Measurements from ENCODE around the gene TULP1.
"Not testable (repeated sequence)": the region's sequence is repeated elsewhere in the genome, so short reads cannot be mapped to it uniquely, and the experiment has no call there.

Gene TULP1

GRCh38 chr6:35521235-35521634 lies 8.5 kb upstream of the TULP1 start:
- DNase-seq (ENCODE audit: low spot score), result no peak

- DNase-seq (ENCODE audit: low spot score), result no peak
Observed at GRCh38 chr6:35519313-35520015, 6.8 kb upstream of the TULP1 start.

- DNase-seq (ENCODE audit: low spot score), result no peak
Observed at GRCh38 chr6:35518566-35519312, 6.0 kb upstream of the TULP1 start.

GRCh38 chr6:35517978-35518377 lies 5.3 kb upstream of the TULP1 start:
- not testable (repeated sequence) for DNase-seq (ENCODE audit: low spot score)

- no peak for DNase-seq (ENCODE audit: low spot score)
Observed at GRCh38 chr6:35516712-35517111, 4.0 kb upstream of the TULP1 start.

- DNase-seq (ENCODE audit: low spot score), result not testable (repeated sequence)
Observed at GRCh38 chr6:35515939-35516338, 3.2 kb upstream of the TULP1 start.

GRCh38 chr6:35514587-35514986 lies 1.9 kb upstream of the TULP1 start:
- no peak for DNase-seq (ENCODE audit: low spot score)

GRCh38 chr6:35512006-35512405 lies 690 bp downstream of the TULP1 start:
- DNase-seq (ENCODE audit: low spot score), result no peak

- DNase-seq (ENCODE audit: low spot score), result no peak
Observed at GRCh38 chr6:35511562-35511941, 1.1 kb downstream of the TULP1 start.

GRCh38 chr6:35510916-35511561 lies 1.7 kb downstream of the TULP1 start:
- DNase-seq (ENCODE audit: low spot score), result no peak

GRCh38 chr6:35508542-35508941 lies 4.2 kb downstream of the TULP1 start:
- DNase-seq (ENCODE audit: low spot score), result no peak

- DNase-seq (ENCODE audit: low spot score), result no peak
Observed at GRCh38 chr6:35508027-35508426, 4.7 kb downstream of the TULP1 start.

GRCh38 chr6:35507221-35507620 lies 5.5 kb downstream of the TULP1 start:
- no peak for DNase-seq (ENCODE audit: low spot score)

- no peak for DNase-seq (ENCODE audit: low spot score)
Observed at GRCh38 chr6:35506536-35506935, 6.2 kb downstream of the TULP1 start.

- no peak for DNase-seq (ENCODE audit: low spot score)
Observed at GRCh38 chr6:35505999-35506412, 6.7 kb downstream of the TULP1 start.

- DNase-seq (ENCODE audit: low spot score), result no peak
Observed at GRCh38 chr6:35503534-35503933, 9.2 kb downstream of the TULP1 start.

- no peak for DNase-seq (ENCODE audit: low spot score)
Observed at GRCh38 chr6:35501784-35502183, 10.9 kb downstream of the TULP1 start.

GRCh38 chr6:35500782-35501181 lies 11.9 kb downstream of the TULP1 start:
- DNase-seq (ENCODE audit: low spot score), result no peak

GRCh38 chr6:35499372-35499771 lies 13.3 kb downstream of the TULP1 start:
- DNase-seq (ENCODE audit: low spot score), result no peak

- no peak for DNase-seq (ENCODE audit: low spot score)
Observed at GRCh38 chr6:35498422-35499067, 14.2 kb downstream of the TULP1 start.

GRCh38 chr6:35497571-35498421 lies 14.9 kb downstream of the TULP1 start:
- peak; percentile 36 for DNase-seq (ENCODE audit: low spot score)

Data from kidney capillary endothelial cell (primary cell).